KMS-11 (cell line): ENCODE measurements around the gene ACTG2.

Experiments used
- H2AFZ ChIP-seq: fragments of 200-600 bp; sonication (generic); 2 replicates; pipeline ENCODE4 v1.6.1; 2016; ENCODE audit warnings: antibody characterized with exemption, mixed run types, low read depth
- H3K27ac ChIP-seq: fragments of 200-600 bp; sonication (generic); 2 replicates; pipeline ENCODE4 v1.6.1; 2016; ENCODE audit warnings: mild to moderate bottlenecking, mixed run types
- H3K27me3 ChIP-seq: fragments of 200-600 bp; sonication (generic); 2 replicates; pipeline ENCODE4 v1.6.1; 2017; ENCODE audit warnings: mild to moderate bottlenecking, low read depth, mixed run types, moderate library complexity; ENCODE audit not compliant: insufficient read depth
- H3K36me3 ChIP-seq: fragments of 200-600 bp; sonication (generic); 2 replicates; pipeline ENCODE4 v1.6.1; 2017; ENCODE audit warnings: mild to moderate bottlenecking, mixed run types; ENCODE audit not compliant: insufficient read depth
- H3K4me1 ChIP-seq: fragments of 200-600 bp; sonication (generic); 2 replicates; pipeline ENCODE4 v1.6.1; 2016; ENCODE audit warnings: mild to moderate bottlenecking, low read depth, mixed run types; ENCODE audit not compliant: poor library complexity, severe bottlenecking
- H3K4me2 ChIP-seq: fragments of 200-600 bp; sonication (generic); 2 replicates; pipeline ENCODE4 v1.7.0; 2016; ENCODE audit warnings: mild to moderate bottlenecking, mixed run types
- H3K4me3 ChIP-seq: fragments of 200-600 bp; sonication (generic); IDR thresholded peaks from 2 replicates; pipeline ENCODE4 v1.6.1; 2017; ENCODE audit warnings: low read depth, low read length, mixed read lengths; ENCODE audit not compliant: insufficient read depth
- H3K79me2 ChIP-seq: fragments of 200-600 bp; sonication (generic); 2 replicates; pipeline ENCODE4 v1.6.1; 2016; ENCODE audit warnings: low read depth, mixed run types; ENCODE audit not compliant: insufficient read depth
- H3K9ac ChIP-seq: fragments of 200-600 bp; sonication (generic); 2 replicates; pipeline ENCODE4 v1.6.1; 2016; ENCODE audit warnings: mild to moderate bottlenecking, mixed run types
- H4K20me1 ChIP-seq: fragments of 200-600 bp; sonication (generic); 2 replicates; pipeline ENCODE4 v1.6.1; 2016; ENCODE audit warnings: mild to moderate bottlenecking, mixed run types; ENCODE audit not compliant: insufficient read depth
- TF ChIP-seq, protein P1 (sequence below): fragments of 200-600 bp; sonication (generic); conservative IDR thresholded peaks from 2 replicates; pipeline ENCODE4 v1.6.1; 2017; ENCODE audit warnings: low read depth, mild to moderate bottlenecking, antibody characterized with exemption, low read length, moderate library complexity, mixed read lengths

ACTG2 gene

GRCh38 chr2:73913414-73914054 lies 20.7 kb downstream of the ACTG2 start:
- H3K4me2 ChIP-seq: no peak overlapping the region
- H3K4me1 ChIP-seq: no peaks in the 10 kb centered on the region
- H3K79me2 ChIP-seq: no peaks in the 10 kb centered on the region
- H3K9ac ChIP-seq: no peak overlapping the region
- H2AFZ ChIP-seq: no peak overlapping the region
- H3K4me3 ChIP-seq: no peak overlapping the region
- TF ChIP-seq, protein P1, sequence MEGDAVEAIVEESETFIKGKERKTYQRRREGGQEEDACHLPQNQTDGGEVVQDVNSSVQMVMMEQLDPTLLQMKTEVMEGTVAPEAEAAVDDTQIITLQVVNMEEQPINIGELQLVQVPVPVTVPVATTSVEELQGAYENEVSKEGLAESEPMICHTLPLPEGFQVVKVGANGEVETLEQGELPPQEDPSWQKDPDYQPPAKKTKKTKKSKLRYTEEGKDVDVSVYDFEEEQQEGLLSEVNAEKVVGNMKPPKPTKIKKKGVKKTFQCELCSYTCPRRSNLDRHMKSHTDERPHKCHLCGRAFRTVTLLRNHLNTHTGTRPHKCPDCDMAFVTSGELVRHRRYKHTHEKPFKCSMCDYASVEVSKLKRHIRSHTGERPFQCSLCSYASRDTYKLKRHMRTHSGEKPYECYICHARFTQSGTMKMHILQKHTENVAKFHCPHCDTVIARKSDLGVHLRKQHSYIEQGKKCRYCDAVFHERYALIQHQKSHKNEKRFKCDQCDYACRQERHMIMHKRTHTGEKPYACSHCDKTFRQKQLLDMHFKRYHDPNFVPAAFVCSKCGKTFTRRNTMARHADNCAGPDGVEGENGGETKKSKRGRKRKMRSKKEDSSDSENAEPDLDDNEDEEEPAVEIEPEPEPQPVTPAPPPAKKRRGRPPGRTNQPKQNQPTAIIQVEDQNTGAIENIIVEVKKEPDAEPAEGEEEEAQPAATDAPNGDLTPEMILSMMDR: no peak
- no peak overlapping the region for H3K27ac ChIP-seq
- no peaks in the 10 kb centered on the region for H4K20me1 ChIP-seq
- no peaks in the 10 kb centered on the region for H3K36me3 ChIP-seq
- H3K27me3 ChIP-seq: no peaks in the 10 kb centered on the region

- TF ChIP-seq, protein P1: no peak
- Histone ChIP-seq H3K4me1 (no peaks in the 10 kb centered on the region), H3K36me3 (no peaks in the 10 kb centered on the region), H3K79me2 (no peaks in the 10 kb centered on the region), H4K20me1 (no peaks in the 10 kb centered on the region), H3K9ac (no peak overlapping the region), H2AFZ (no peak overlapping the region), H3K27me3 (no peaks in the 10 kb centered on the region), H3K27ac (no peak overlapping the region), H3K4me3 (no peak overlapping the region), H3K4me2 (no peak overlapping the region)
These were observed 21.9 kb downstream of the ACTG2 start for GRCh38 chr2:73914667-73915066.

- Histone ChIP-seq H3K79me2 (no peaks in the 10 kb centered on the region), H3K4me3 (no peak overlapping the region), H3K4me1 (no peaks in the 10 kb centered on the region), H2AFZ (no peak overlapping the region), H3K27ac (no peak overlapping the region), H3K27me3 (no peaks in the 10 kb centered on the region), H3K4me2 (no peak overlapping the region), H3K9ac (no peak overlapping the region), H3K36me3 (no peaks in the 10 kb centered on the region), H4K20me1 (no peaks in the 10 kb centered on the region)
- TF ChIP-seq, protein P1: no peak
These were observed 22.7 kb downstream of the ACTG2 start for GRCh38 chr2:73915437-73915993.

DNA sequence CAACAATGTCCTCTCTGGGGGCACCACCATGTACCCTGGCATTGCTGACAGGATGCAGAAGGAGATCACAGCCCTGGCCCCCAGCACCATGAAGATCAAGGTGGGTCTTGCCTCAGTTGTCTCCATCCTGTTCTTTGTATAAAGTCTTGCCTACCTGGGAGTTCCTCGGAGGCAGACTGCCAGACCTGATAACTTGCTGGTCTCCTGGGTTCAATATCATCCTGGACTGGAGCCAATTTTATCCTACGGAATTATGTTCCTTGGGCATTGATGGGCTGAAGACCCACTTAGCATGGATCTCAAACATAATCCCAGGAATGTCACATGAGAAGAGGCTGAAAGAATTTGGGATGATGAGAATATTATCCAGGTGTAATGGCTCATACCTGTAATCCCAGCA lies 23.9 kb downstream of the ACTG2 start:
- no peaks in the 10 kb centered on the region for H3K36me3 ChIP-seq

More for the DNA sequence above, 23.9 kb downstream of the ACTG2 start:
- no peak overlapping the region for H2AFZ ChIP-seq
- no peak overlapping the region for H3K9ac ChIP-seq
- no peak overlapping the region for H3K4me3 ChIP-seq
- no peaks in the 10 kb centered on the region for H3K79me2 ChIP-seq
- no peaks in the 10 kb centered on the region for H3K27me3 ChIP-seq
- no peaks in the 10 kb centered on the region for H4K20me1 ChIP-seq
- H3K27ac ChIP-seq: no peak overlapping the region
- no peak overlapping the region for H3K4me2 ChIP-seq
- no peaks in the 10 kb centered on the region for H3K4me1 ChIP-seq
- TF ChIP-seq, protein P1: no peak
